Stimulated activated naive CD4-positive, alpha-beta T cell treated with Interleukin-2 at 50 U/mL for 16 hours (primary cell): ENCODE results near the gene CCDC88A.
"Not testable (repeated sequence)": the region's sequence is repeated elsewhere in the genome, so short reads cannot be mapped to it uniquely, and the experiment has no call there.

Source experiments
- DNase-seq: peaks from one replicate; lab custom pipeline; 2025; lab: John Stamatoyannopoulos, UW

The CCDC88A gene

DNA sequence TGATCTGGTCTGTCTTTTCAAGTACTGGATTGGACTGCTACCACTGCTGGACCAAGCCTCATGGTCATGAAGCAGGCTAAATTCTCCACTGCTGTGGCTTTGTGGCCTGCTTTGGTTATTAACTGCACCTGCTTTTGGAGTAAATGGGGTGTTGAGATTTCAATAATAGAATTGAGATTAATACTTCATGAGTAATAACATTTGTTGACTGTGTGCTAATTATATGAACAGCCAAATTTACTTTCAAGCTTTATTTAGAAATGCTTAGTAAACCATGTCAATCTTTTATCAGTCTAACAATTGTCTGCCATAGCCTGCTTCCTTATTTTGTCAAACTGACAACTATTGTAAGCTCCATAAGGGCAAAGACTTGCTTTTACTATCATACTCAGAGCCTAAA, 123.3 kb downstream of the CCDC88A start:
- DNase-seq: no peak

DNA sequence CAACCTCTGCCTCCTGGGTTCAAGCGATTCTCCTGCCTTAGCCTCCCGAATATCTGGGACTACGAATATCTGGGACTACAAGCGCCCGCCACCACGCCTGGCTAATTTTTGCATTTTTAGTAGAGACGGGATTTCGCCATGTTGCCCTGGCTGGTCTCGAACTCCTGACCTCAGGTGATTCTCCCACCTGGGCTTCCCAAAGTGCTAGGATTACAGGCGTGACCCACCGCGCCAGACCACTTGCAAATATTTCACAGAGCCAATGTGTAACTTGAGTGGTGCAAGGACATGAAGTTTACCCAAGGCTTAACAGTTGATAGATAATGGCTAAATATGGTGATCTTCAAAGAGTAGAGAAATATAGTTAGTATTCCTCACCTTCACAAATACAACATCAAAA, 136.6 kb downstream of the CCDC88A start:
- no peak for DNase-seq

DNA sequence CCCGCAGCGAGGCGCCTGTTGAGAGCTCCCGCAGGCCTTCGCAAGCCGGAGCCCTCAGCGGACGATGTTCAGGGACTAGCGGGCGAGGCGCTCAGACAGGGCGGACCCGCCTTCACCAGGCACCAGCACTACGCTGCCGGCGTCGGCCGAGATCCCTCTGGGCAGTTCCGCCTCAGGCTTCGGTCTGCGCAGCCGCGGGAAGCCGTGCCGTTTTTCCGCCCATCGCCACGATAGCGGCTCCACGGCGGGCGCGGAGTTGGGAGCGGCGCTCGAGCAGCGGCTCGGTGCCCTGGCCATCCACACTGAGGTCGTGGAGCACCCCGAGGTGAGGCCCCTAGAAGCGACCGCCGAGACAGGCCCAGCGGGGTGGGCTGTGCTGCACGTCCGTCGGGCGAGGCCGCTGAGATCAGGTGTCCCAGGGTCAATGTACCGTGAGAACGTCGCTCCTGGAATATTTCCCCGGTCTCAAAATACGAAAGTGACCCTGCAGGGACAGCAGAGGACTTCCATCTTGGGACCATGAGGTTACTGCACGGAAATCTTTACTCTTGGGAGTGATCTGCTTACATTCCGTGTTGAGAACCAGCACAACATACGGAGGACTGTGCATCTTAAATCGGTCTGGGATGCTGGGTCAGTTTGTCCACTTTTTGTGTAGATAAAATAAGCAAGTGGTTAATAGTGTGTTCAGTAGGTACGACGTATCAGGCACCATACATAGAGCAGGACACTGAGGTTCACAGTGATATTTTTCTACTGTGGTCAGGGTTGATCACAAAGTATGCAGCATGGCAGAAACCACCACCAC, 137.3 kb downstream of the CCDC88A start:
- peak; percentile 88 for DNase-seq

DNA sequence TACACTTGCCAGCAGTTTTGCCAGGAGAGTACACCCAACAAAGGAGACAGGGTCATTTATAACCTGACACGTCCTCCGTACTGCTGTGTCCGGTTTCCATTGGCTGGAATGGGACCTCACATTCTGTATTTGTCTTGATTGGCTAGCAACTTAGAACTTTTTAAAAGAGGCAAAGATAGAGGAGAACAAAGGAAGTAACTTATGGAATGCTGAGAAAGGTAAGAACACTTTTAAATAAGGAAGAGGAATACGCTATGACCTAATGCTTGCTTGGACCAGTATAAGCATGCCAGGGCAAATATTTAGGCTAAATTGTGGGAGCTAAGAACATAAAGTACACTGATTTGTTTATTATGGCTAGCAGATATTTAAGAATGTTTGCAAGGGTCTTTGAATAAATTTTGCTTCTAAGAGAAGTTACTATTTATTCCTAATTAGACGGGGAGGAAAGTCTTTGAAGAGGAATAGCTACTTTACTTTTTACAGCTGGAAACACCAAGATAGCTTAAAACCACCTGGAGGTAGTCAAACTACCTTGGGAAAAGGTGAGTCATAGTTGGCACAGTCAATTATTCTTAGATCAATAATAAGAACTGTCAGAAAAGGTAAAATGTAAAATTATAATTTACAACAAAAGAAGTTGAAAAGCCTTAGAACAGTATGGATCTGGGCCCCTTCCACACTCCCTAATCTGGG, 138.7 kb downstream of the CCDC88A start:
- not testable (repeated sequence) for DNase-seq

DNA sequence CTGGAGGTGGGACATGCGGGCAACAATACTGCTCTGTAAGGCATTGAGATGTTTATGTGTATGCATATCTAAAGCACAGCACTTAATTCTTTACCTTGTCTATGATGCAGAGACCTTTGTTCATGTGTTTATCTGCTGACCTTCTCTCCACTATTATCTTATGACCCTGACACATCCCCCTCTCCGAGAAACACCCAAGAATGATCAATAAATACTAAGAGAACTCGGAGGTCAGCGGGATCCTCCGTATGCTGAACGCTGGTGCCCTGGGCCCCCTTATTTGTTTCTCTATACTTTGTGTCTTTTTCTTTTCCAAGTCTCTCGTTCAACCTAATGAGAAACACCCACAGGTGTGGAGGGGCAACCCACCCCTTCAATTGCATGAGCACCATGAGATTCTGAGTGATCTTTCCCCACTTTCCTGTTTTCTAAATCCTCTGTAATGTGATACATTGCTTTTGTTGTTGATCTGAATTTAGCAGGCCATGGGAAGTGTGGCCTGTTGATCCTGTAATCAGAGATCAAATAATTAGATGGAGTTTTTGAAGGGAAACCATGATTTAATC, 139.7 kb downstream of the CCDC88A start:
- not testable (repeated sequence) for DNase-seq

DNA sequence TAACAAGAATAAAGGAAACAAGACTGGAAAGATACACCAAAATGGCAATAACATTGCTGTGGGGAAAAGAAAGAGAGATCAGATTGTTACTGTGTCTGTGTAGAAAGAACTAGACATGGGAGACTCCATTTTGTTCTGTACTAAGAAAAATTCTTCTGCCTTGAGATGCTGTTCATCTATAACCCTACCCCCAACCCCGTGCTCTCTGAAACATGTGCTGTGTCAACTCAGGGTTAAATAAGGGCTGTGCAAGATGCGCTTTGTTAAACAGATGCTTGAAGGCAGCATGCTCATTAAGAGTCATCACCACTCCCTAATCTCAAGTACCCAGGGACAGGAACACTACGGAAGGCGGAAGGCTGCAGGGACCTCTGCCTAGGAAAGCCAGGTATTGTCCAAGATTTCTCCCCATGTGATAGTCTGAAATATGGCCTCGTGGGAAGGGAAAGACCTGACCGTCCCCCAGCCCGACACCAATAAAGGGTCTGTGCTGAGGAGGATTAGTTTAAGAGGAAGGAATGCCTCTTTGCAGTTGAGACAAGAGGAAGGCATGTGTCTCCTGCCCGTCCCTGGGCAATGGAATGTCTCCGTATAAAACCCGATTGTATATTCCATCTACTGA, 140.3 kb downstream of the CCDC88A start:
- DNase-seq: not testable (repeated sequence)

DNA sequence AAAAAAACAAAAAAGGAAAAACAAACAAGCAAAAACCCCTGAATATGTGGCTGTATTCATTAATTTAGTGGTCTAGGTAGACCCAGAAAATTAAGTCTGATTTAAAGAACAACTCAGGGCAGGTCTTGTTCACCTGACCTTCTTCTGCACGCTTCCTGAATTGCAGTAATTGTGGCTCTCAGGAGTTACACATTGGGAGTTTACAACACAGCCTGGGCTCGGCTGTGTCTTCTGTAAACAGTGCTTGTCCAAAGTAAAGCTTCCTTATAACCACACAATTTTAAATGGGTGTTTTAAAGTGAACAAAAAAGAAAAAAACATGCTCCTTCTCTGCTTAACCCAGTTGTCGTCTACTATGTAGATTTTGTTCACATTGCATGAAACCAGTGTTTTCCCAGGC, 142.3 kb downstream of the CCDC88A start:
- DNase-seq: no peak

DNA sequence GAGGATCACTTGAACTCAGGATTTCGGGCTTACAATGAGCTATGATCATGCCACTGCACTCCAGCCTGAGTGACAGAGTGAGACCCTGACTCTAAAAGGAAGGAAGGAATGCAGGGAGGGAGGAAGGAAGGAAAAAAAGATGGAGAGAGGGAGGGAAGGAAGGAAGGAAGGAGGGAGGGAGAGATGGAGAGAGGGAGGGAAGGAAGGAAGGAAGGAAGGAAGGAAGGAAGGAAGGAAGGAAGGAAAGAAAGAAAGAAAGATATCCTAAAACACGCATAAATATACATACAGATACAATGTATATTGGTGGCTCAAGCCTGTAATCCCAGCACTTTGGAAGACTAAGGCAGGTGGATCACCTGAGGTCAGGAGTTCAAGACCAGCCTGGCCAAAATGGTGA, 145.3 kb downstream of the CCDC88A start:
- not testable (repeated sequence) for DNase-seq

DNA sequence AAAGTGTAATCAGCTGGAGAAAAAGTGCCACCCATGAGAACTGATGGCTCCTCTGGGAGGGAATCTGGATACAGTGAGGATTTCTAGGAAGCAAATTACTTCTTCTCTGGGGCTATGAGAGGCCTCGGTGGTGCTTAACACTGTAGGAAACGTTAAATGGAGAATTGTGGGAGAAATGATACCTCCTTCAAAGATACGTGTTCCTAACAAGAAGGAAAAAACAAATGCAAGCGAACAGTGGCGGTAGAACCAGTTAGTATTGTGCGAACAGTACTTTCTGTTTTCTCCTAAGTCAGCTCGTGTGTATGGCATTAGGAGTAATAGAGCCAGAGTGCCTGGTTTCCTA, 150.0 kb downstream of the CCDC88A start:
- DNase-seq: no peak

DNA sequence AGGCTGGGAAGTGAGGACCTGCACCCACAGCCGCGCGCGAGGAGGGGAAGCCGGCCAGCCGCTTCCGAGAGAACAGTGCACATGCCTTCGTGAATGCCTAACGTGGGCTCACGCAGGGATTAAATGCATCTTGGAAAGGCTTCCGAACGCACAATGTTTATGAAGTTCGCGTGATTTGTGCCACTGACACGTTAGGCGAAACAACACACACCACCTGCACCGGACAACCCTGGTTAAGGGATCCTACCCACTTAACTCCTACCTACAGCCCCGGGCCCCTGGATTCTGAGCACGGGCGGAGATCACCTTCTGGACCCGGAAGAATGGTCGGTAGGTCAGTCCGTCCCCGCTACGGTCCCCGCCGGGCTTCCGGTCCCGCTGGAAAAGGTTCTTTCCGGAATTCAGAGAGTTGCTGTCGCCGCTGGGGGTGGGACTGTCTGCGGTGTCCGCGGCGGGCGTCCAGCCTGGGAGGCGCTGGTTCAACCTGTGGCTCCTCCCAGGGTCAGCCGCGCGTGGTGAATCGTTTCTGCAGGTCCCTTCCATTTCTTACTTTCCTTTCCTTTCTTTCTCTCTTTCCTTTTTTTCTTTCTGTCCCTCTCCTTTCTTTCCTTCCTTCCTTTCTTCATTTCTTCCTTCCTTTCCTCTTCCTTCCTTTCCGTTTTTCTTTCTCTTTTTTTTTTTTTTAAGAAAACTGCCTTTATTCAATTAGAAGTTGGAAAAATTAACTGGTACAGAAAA, 150.6 kb downstream of the CCDC88A start, which contains the start of gene MTIF2:
TSS of gene MTIF2 (minus strand) at position 325 of the 738 bp plus-strand sequence. CDS start 5,373 bp downstream, outside the sequence.
- peak; percentile 87 for DNase-seq

DNA sequence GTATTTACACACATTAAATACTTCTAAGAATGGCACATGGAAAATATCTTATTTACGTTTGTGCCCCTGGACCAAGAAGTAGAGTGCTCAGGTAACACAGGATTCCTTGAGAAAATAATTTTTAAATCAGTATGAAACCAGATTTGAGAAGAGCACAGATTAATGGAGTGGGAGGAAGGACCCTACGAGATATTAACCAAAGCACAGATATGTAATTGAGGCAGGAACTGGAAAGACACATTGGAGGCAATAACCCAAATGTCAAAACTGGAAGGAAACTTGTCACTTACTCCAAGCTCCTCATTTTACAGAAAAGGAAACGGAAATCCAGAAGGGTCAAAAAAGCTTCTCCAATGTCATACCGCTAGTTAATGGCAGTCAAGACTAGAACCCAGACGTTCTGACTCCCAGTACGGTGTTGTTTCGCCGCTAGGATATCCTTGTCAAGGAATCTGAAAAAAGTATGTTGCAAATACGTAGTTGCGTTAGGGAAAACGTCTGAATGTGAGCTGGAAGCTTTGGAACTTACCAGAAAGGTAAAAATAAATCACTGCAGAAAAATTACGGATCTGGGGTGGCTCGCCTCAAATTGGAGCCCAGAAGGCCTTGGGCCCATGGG, 151.3 kb downstream of the CCDC88A start:
- DNase-seq: no peak

DNA sequence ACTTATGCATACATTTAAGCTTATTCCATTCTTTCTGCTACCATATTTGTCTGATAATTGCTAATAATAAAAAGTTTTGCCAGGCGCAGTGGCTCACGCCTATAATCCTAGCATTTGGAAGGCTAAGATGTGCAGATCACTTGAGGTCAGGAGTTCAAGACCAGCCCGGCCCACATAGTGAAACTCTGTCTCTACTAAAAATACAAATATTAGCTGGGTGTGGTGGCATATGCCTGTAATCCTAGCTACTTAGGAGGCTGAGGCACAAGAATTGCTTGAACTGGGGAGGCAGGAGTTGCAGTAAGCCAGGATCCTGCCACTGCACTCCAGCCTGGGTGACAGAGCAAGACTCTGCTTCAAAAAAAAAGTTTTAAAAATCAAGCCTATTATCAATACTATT, 160.1 kb downstream of the CCDC88A start:
- not testable (repeated sequence) for DNase-seq

DNA sequence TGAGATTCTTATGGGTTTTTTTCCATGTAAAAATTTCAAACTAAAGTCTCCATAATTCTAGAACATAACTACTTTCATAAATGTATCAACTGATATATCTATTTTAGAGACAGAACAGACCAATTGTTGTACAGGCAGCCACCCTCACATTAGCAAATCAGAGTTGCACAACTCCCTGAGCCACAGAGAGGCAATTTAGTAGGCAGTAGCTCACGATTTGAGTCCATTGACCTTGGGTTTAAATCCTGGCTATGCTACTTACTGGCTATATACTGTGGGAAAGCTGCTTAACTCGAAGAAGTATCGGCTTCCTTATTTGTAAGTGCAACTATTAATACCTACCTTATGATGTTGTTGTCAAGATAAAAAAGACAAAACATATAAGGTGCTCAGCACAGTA, 166.8 kb downstream of the CCDC88A start:
- DNase-seq: no peak

DNA sequence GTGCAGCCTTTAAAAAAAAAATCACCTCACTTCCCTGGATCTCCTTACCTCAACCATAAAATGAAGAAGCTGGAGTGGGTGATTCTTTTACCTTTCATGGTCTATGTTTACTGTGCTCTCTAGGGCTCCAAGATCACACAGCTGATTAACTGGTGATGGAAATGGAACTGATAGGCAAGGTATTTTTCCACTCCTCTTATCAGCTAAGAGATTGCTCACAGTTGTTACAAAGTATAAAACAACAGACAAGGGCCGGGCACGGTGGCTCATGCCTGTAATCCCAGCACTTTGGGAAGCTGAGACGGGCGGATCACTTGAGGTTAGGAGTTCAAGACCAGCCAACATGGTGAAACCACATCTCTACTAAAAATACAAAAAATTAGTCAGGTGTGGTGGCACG, 172.6 kb downstream of the CCDC88A start:
- no peak for DNase-seq

DNA sequence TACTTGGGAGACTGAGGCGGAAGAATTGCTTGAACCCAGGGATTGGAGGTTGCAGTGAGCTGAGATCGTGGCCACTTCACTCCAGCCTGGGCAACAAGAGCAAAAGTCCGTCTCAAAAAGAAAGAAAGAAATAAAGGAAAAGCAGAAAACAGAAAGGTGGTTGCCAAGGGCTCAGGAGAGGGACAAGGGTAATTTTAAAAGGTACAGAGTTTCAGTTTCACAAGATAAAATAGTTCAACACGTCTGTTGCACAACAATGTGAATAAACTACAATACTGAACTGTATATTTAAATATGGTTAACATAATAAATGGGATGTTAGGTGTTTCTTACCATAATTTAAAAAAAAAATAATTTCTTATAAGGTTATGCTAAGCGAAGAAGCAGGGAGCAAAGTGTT, 174.2 kb downstream of the CCDC88A start:
- no peak for DNase-seq

DNA sequence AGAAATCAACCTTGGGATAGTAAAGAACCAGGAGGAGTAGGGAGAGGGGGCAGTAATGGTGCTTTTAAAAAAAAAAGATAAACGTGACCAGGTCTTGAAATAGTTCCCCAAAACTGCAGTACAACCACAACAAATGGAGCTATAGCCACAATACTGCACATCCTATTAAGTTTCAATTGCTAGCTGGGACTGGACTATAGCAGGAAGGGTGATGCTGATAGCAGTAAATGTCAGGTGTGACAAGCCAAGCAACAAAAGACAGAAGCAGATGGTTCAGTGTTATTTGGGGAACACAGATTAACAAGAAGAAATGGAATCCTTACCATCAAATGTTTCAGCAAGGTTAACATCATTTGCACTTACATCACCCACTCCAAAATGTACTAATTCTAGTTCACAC, 177.0 kb downstream of the CCDC88A start:
- DNase-seq: no peak

DNA sequence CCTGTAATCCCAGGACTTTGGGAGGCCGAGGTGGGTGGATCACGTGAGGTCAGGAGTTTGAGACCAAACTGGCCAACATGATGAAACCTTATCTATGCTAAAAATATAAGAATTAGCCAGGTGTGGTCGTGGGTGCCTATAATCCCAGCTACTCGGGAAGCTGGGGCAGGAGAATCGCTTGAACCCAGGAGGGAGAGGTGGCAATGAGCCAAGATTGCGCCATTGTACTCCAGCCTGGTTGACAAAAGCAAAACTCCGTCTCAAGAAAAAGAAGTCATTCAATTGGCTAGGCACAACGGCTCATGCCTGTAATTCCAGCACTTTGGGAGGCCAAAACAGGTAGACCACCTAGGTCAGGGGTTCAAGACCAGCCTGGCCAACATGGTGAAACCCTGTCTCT, 178.1 kb downstream of the CCDC88A start:
- DNase-seq: not testable (repeated sequence)

DNA sequence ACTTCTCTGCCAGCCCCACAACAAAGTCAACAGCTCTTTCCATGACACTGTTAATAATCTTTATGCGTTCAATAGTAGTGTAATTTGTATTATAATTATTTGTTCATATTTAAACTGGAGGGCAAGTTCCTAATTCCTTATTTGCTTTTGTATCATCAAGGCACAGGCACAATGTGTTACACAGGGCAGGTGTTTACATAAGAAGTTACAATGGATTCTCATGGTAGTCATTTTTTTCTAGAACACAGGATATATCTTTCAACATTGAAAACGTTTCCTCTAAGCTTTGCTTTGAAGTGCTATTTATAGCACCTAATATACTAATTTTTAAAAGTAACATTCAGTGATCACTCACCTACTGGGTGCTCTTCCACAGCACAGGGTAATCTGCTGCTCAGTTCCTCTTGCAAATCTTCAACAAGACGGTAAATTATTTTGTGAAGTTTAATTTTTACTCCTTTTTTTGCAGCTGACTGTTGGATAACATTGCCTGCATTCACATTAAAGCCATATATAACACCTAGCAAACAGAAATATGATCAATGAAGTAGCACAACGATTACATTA, 179.9 kb downstream of the CCDC88A start:
- DNase-seq: no peak
